ENCODE measurements around the gene DHX16. TPM values are rescaled to one million over a fixed set of nuclear protein-coding genes. Genes with fewer than 3 reads are reported as not detected.
A peak's percentile ranks its signal among the peaks of the same experiment; 100 is the strongest.

DHX16 gene
- total and polyA plus RNA-seq, 2 of the 8 experiments (the other 6 are each of a cell fraction or from before 2014, with no cell fraction given), result 27.4 to 44.4 TPM

GRCh38 chr6:30664994-30665767 lies 7.6 kb downstream of the DHX16 start:
- WGBS, 2 experiments (ENCODE audit: extremely low coverage in 1 of 2, insufficient coverage in 1 of 2, insufficient read length in 1 of 2, insufficient replicate concordance in 2 of 2, low coverage in 1 of 2, low lambda C conversion rate in 2 of 2, missing lambda C conversion rate in 1 of 2), result 95% methylated on average over 32 of the region's 34 CpGs; no CpG with 5 or more reads in 1 of the 2 experiments
- CTCF ChIA-PET (ENCODE audit: partially characterized antibody), result interaction anchor here (0.6 to 1.8 kb wide), 10 partner anchors 7 to 422 kb away, joined by 3 to 7 read pairs (median 4); partner anchors contain the start of gene DHX16
- TF ChIP-seq RBBP5 (IDR thresholded peaks at IDR 0.05; ENCODE audit: borderline replicate concordance, low read depth, low read length), result no peak
- no peak for TF ChIP-seq SUZ12 (IDR thresholded peaks at IDR 0.05; ENCODE audit: low read length)
- no peak for TF ChIP-seq RNF2 (IDR thresholded peaks at IDR 0.05; ENCODE audit: borderline replicate concordance, low read depth, low read length, missing control alignments, poor library complexity, severe bottlenecking)
- no peak for TF ChIP-seq SP4 (IDR thresholded peaks at IDR 0.05; ENCODE audit: low read length)
- TF ChIP-seq ATF2 (IDR thresholded peaks at IDR 0.05; ENCODE audit: low read length), result no peak
- no peak for TF ChIP-seq JUN (IDR thresholded peaks at IDR 0.05; ENCODE audit: low read depth, low read length)
- TF ChIP-seq SP1 (IDR thresholded peaks at IDR 0.05; ENCODE audit: low read depth, low read length), result no peak
- TF ChIP-seq CBX8 (IDR thresholded peaks at IDR 0.05; ENCODE audit: borderline replicate concordance, low read depth, low read length), result no peak
- TF ChIP-seq, protein P1, sequence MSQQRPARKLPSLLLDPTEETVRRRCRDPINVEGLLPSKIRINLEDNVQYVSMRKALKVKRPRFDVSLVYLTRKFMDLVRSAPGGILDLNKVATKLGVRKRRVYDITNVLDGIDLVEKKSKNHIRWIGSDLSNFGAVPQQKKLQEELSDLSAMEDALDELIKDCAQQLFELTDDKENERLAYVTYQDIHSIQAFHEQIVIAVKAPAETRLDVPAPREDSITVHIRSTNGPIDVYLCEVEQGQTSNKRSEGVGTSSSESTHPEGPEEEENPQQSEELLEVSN (IDR thresholded peaks at IDR 0.05), result no peak

More at GRCh38 chr6:30664994-30665767, 7.6 kb downstream of the DHX16 start:
- H4K5ac ChIP-seq (ENCODE audit: insufficient read length, low read depth, low read length), result no peak overlapping the region
- no peak overlapping the region for H3K23ac ChIP-seq (ENCODE audit: insufficient read length)
- H4K91ac ChIP-seq (replicated peaks; ENCODE audit: insufficient read length, low read length), result no peak overlapping the region
- H3K4ac ChIP-seq (replicated peaks; ENCODE audit: insufficient read length, low read depth, low read length), result no peak overlapping the region
- no peak overlapping the region for H3K27ac ChIP-seq (ENCODE audit: low read depth, low read length)
- H2BK120ac ChIP-seq (replicated peaks; ENCODE audit: low read depth, low read length), result no peak overlapping the region
- no peaks in the 10 kb centered on the region for H3K79me2 ChIP-seq (ENCODE audit: control insufficient read depth in 1 of 2, insufficient read depth in 2 of 2, low read length in 2 of 2)
- 0 out of 2 replicates have a peak overlapping the region, but pooled peaks have one; percentile 57 for H4K8ac ChIP-seq (ENCODE audit: extremely low read depth, insufficient read depth, low read length)
- POLR2A ChIA-PET (ENCODE audit: partially characterized antibody), result interaction anchor here (0.6 to 8.1 kb wide), 12 partner anchors 12 to 1722 kb away, joined by 3 to 50 read pairs (median 3); partner anchors contain the start of genes ATAT1 and FLOT1
- no peaks in the 10 kb centered on the region for H3K23me2 ChIP-seq (ENCODE audit: low read depth, low read length)
- no peak overlapping the region for H3K9ac ChIP-seq (replicated peaks in 1 of 4; ENCODE audit: extremely low read depth in 1 of 4, low read depth in 3 of 4, low read length in 3 of 4)
- H2BK15ac ChIP-seq (ENCODE audit: low read length), result no peak overlapping the region
- H3K36me3 ChIP-seq (ENCODE audit: control insufficient read depth in 2 of 4, insufficient read depth in 4 of 4, low read length in 3 of 4), result peaks cover 14 to 42% (median 35%) of the 10 kb centered on the region in 4 experiments
- FAIRE-seq, result no peak
- H2AK5ac ChIP-seq (ENCODE audit: low read depth, low read length), result no peak overlapping the region
- no peak overlapping the region for H3K56ac ChIP-seq (replicated peaks; ENCODE audit: insufficient read length, low read depth, low read length)
- no peak overlapping the region for H2AFZ ChIP-seq (ENCODE audit: low read length)
- H2BK5ac ChIP-seq (ENCODE audit: low read depth, low read length), result no peak overlapping the region
- H4K20me1 ChIP-seq (replicated peaks in 1 of 2; ENCODE audit: control insufficient read depth in 1 of 2, insufficient read depth in 2 of 2, low read length in 2 of 2), result no peaks in the 10 kb centered on the region
- no peaks in the 10 kb centered on the region for H3K79me1 ChIP-seq (ENCODE audit: low read depth, low read length)
- DNase-seq (ENCODE audit: low read depth in 1 of 2, low spot score in 2 of 2), result no peak
- H3K27me3 ChIP-seq (replicated peaks in 1 of 4; ENCODE audit: control insufficient read depth in 3 of 4, extremely low read depth in 1 of 4, insufficient read depth in 3 of 4, low read length in 3 of 4), result no peaks in the 10 kb centered on the region
- no peak overlapping the region for H3K18ac ChIP-seq (ENCODE audit: extremely low read depth, low read length)
- no peaks in the 10 kb centered on the region for H3K4me1 ChIP-seq (replicated peaks in 1 of 4; ENCODE audit: control insufficient read depth in 3 of 4, insufficient read depth in 4 of 4, low read length in 3 of 4)
- no peak overlapping the region for H2BK20ac ChIP-seq (ENCODE audit: low read length)
- H3K4me2 ChIP-seq (ENCODE audit: insufficient read depth in 1 of 2, low read depth in 2 of 2, low read length in 2 of 2), result no peak overlapping the region
- no peak overlapping the region for H3K14ac ChIP-seq (ENCODE audit: insufficient read length)
- H2BK12ac ChIP-seq (ENCODE audit: low read depth, low read length), result no peak overlapping the region
- no peak overlapping the region for H3K4me3 ChIP-seq (ENCODE audit: extremely low read depth in 1 of 4, insufficient read depth in 2 of 4, low read depth in 3 of 4, low read length in 4 of 4)
- no peaks in the 10 kb centered on the region for H3K9me3 ChIP-seq (ENCODE audit: insufficient read depth in 2 of 2, low read depth in 1 of 2, low read length in 1 of 2)

Data from H1 (cell line).